OCI-LY3 (cell line): Measurements from ENCODE around the gene SLC9B2.
"Not testable (repeated sequence)": the region's sequence is repeated elsewhere in the genome, so short reads cannot be mapped to it uniquely, and the experiment has no call there.

Experiments used
- H2AFZ ChIP-seq: fragments of 200-600, 300-600 bp; shearing (Covaris generic); 2 replicates; pipeline ENCODE4 v1.6.0; 2014; ENCODE audit warnings: antibody characterized with exemption, low read depth, low read length
- H3K27ac ChIP-seq: fragments of 200-600, 300-600 bp; sonication (generic); 2 replicates; pipeline ENCODE4 v1.5.1; 2014; ENCODE audit warnings: mild to moderate bottlenecking, low read length, moderate library complexity, mixed read lengths
- H3K27me3 ChIP-seq: fragments of 200-600, 300-600 bp; sonication (generic); 2 replicates; pipeline ENCODE4 v1.6.1; 2014; ENCODE audit warnings: low read depth, low read length, mixed read lengths
- H3K36me3 ChIP-seq: fragments of 200-600, 300-600 bp; sonication (generic); replicated peaks from 2 replicates; pipeline ENCODE3; 2014; ENCODE audit warnings: low read depth, low read length, mixed read lengths
- H3K4me1 ChIP-seq: fragments of 300-600, 200-600 bp; sonication (generic); 2 replicates; pipeline ENCODE4 v1.6.1; 2014; ENCODE audit warnings: low read length, mixed read lengths
- H3K4me2 ChIP-seq: fragments of 200-600, 300-600 bp; sonication (generic); 2 replicates; pipeline ENCODE4 v1.6.1; 2014; ENCODE audit warnings: low read length, mixed read lengths
- H3K4me3 ChIP-seq: fragments of 300-600, 200-600 bp; sonication (generic); 2 replicates; pipeline ENCODE4 v1.5.1; 2014; ENCODE audit warnings: antibody characterized with exemption, mild to moderate bottlenecking, low read length, moderate library complexity
- H3K79me2 ChIP-seq: fragments of 300-600, 200-600 bp; shearing (Covaris generic); 2 replicates; pipeline ENCODE4 v1.6.1; 2014; ENCODE audit warnings: mild to moderate bottlenecking, low read length, mixed read lengths
- H3K9ac ChIP-seq: fragments of 300-600, 200-600 bp; shearing (Covaris generic); 2 replicates; pipeline ENCODE4 v1.6.0; 2014; ENCODE audit warnings: mild to moderate bottlenecking, low read length, moderate library complexity
- H3K9me3 ChIP-seq: fragments of 200-600, 300-600 bp; shearing (Covaris generic); 2 replicates; pipeline ENCODE4 v1.6.1; 2014; ENCODE audit warnings: low read length, mixed read lengths; ENCODE audit not compliant: insufficient read depth
- H4K20me1 ChIP-seq: fragments of 200-600, 300-600 bp; sonication (generic); 2 replicates; pipeline ENCODE4 v1.6.1; 2016; ENCODE audit warnings: low read length, mixed read lengths; ENCODE audit not compliant: insufficient read depth
- EZH2phosphoT487 ChIP-seq: fragments of 200-600 bp; shearing (Covaris generic); IDR thresholded peaks from 2 replicates; pipeline ENCODE4 v1.6.1; 2018; ENCODE audit warnings: antibody characterized with exemption, mixed run types, low read depth
- TF ChIP-seq, protein P1 (sequence below): fragments of 200-600, 300-600 bp; sonication (generic); IDR thresholded peaks from 2 replicates; pipeline ENCODE4 v1.5.1; 2014; ENCODE audit warnings: antibody characterized with exemption, low read length, low read depth

SLC9B2 gene

DNA sequence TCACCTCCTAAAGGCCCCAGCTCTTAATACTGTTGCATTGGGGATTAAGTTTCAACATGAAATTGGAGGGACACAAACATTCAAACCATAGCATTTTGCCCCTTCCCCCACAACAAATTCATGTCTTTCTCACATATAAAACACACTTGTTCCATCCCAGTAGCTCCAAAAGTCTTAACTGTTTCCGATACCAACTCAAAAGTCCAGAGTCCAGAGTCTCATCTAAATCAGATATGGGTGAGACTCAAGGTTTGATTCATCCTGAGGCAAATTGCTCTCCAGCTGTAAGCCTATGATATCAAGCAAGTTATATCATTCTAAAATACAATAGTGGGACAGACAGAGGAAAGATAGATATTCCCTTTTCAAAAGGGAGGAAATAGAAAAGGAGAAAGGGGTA is 65.8 kb downstream of the SLC9B2 start:
- Histone ChIP-seq H3K36me3 (no peaks in the 10 kb centered on the region), H3K79me2 (no peaks in the 10 kb centered on the region), H3K9ac (no peak overlapping the region), H3K4me1 (no peaks in the 10 kb centered on the region), H3K4me3 (no peak overlapping the region), H3K9me3 (no peaks in the 10 kb centered on the region), H3K4me2 (no peak overlapping the region), H3K27ac (no peak overlapping the region), H4K20me1 (no peaks in the 10 kb centered on the region), H2AFZ (no peak overlapping the region), H3K27me3 (no peaks in the 10 kb centered on the region)
- TF ChIP-seq, protein P1, sequence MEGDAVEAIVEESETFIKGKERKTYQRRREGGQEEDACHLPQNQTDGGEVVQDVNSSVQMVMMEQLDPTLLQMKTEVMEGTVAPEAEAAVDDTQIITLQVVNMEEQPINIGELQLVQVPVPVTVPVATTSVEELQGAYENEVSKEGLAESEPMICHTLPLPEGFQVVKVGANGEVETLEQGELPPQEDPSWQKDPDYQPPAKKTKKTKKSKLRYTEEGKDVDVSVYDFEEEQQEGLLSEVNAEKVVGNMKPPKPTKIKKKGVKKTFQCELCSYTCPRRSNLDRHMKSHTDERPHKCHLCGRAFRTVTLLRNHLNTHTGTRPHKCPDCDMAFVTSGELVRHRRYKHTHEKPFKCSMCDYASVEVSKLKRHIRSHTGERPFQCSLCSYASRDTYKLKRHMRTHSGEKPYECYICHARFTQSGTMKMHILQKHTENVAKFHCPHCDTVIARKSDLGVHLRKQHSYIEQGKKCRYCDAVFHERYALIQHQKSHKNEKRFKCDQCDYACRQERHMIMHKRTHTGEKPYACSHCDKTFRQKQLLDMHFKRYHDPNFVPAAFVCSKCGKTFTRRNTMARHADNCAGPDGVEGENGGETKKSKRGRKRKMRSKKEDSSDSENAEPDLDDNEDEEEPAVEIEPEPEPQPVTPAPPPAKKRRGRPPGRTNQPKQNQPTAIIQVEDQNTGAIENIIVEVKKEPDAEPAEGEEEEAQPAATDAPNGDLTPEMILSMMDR, result no peak
- no peak for TF ChIP-seq EZH2phosphoT487

DNA sequence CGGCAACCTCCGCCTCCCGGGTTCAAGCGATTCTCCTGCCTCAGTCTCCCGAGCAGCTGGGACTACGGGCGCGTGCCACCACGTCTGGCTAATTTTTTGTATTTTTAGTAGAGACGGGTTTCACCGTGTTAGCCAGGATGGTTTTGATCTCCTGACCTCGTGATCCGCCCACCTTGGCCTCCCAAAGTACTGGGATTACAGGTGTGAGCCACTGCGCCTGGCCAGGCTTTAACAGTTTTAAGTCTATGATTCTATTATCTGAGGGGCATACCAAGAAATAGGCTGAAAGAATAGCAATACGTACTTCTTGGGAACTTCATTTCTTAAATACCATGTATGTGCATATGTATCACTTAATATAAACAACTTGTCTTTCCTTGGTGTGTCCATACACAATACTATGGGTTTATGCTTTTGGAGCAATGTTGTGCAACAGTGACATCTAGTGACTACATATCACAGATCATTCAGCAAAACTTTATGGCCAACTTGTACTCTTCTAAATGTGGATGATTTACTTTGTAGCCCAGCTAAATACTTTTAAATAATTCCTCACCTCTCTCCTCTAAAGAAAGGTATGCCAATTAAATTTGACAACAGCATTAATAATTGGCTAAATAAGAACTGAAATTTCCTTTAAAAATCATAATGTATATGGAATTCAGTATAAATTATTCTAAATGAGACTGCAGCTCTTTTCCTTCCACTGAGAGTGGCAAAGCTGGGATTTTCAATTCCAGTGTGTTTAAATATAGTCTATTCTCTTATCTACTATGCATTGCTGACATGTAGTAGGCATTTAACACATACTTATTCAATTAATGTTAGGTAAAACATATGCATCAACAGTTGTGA is 67.5 kb downstream of the SLC9B2 start:
- Histone ChIP-seq H3K27ac (no peak overlapping the region), H3K4me1 (no peaks in the 10 kb centered on the region), H3K4me3 (no peak overlapping the region), H3K9ac (no peak overlapping the region), H3K4me2 (no peak overlapping the region), H4K20me1 (no peaks in the 10 kb centered on the region), H3K36me3 (no peaks in the 10 kb centered on the region), H2AFZ (no peak overlapping the region), H3K9me3 (no peaks in the 10 kb centered on the region), H3K79me2 (no peaks in the 10 kb centered on the region), H3K27me3 (no peaks in the 10 kb centered on the region)
- TF ChIP-seq EZH2phosphoT487, result no peak
- TF ChIP-seq, protein P1, result peak; percentile 89

DNA sequence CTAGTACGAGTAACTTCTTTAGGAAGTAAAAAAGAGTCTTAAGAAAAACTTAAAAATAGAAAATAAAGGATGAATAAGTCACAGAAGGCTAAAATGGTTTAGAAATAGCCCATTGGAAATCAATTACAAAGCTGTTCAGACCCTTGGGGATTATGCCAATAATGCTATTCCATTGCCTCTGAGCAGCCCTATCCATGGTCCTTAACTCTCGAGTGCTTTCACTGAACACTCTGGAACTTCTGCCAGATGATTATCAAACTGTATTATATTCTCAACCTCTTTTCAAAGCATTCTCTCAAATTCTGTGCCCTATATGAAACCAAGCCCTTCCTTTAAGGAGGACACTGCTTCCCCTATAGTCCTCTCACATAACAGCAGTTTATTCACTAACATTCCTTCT is 74.0 kb downstream of the SLC9B2 start:
- Histone ChIP-seq H3K27ac (no peak overlapping the region), H3K9ac (no peak overlapping the region), H4K20me1 (no peaks in the 10 kb centered on the region), H3K36me3 (no peaks in the 10 kb centered on the region), H3K27me3 (no peaks in the 10 kb centered on the region), H3K79me2 (no peaks in the 10 kb centered on the region), H3K9me3 (no peaks in the 10 kb centered on the region), H3K4me2 (no peak overlapping the region), H3K4me3 (no peak overlapping the region), H3K4me1 (no peaks in the 10 kb centered on the region), H2AFZ (no peak overlapping the region)
- TF ChIP-seq, protein P1, result no peak
- TF ChIP-seq EZH2phosphoT487, result no peak

DNA sequence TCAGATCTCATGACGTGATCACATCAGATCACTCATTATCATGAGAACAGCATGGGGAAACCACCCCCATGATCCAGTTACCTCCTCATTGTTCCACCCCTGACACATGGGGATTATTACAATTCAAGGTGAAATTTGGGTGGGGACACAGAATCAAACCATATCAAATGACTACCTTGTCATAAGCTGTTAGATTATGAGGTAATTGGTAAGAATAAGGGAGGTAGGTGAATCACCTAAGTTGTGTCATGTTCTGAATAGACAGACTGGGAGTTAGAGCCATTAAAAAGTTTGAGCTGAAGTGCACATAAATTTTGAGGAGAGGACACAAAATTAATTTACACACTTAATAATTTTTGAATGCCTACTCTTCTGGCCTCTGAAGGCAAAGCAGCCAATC is 81.8 kb downstream of the SLC9B2 start:
- no peaks in the 10 kb centered on the region for H3K9me3 ChIP-seq
- no peaks in the 10 kb centered on the region for H3K4me1 ChIP-seq
- H3K9ac ChIP-seq, result no peak overlapping the region
- no peak overlapping the region for H3K4me2 ChIP-seq
- no peaks in the 10 kb centered on the region for H4K20me1 ChIP-seq
- H3K4me3 ChIP-seq, result no peak overlapping the region
- no peak overlapping the region for H3K27ac ChIP-seq
- H3K79me2 ChIP-seq, result no peaks in the 10 kb centered on the region
- no peaks in the 10 kb centered on the region for H3K27me3 ChIP-seq
- TF ChIP-seq EZH2phosphoT487, result no peak
- TF ChIP-seq, protein P1, result no peak
- H3K36me3 ChIP-seq, result no peaks in the 10 kb centered on the region
- no peak overlapping the region for H2AFZ ChIP-seq

DNA sequence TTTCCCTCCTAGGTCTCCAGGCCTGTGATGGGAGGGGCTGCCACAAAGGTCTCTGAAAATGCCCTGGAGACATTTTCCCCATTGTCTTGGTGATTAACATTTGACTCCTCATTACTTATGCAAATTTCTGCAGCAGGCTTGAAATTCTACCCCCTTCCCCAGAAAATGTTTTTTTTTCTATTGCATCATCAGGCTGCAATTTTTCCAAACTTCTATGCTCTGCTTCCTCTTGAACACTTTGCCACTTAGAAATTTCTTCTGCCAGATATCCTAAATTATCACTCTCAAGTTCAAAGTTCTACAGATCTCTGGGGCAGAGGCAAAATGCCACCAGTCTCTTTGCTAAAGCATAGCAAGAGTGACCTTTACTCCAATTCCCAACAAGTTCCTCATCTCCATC is 82.6 kb downstream of the SLC9B2 start:
- H3K27ac ChIP-seq, H2AFZ ChIP-seq, H3K4me1 ChIP-seq, H3K36me3 ChIP-seq, H3K9ac ChIP-seq, H3K9me3 ChIP-seq, H3K27me3 ChIP-seq, H4K20me1 ChIP-seq, H3K4me2 ChIP-seq, H3K4me3 ChIP-seq, H3K79me2 ChIP-seq: not testable (repeated sequence)
